H9 (cell line): ENCODE data around the gene CCL15. TPM values are rescaled to one million over a fixed set of nuclear protein-coding genes. Genes with fewer than 3 reads are reported as not detected.

Experiments
- DNase-seq: peaks from one replicate; pipeline ENCODE4 v3.0.0-alpha.2; 2017
- H2AFZ ChIP-seq: one replicate; pipeline ENCODE4 v1.6.1; 2013; ENCODE audit warnings: mild to moderate bottlenecking, low read length, control low read depth, moderate library complexity
- H2AK5ac ChIP-seq: 2 replicates; pipeline ENCODE4 v1.6.1; 2013; ENCODE audit warnings: low read length, control low read depth, mixed read lengths; ENCODE audit not compliant: insufficient read length
- H2BK120ac ChIP-seq: one replicate; pipeline ENCODE4 v1.6.1; 2013; ENCODE audit warnings: low read depth, mild to moderate bottlenecking, low read length, control low read depth, inconsistent platforms; ENCODE audit not compliant: poor library complexity, severe bottlenecking
- H2BK12ac ChIP-seq: 2 replicates; pipeline ENCODE4 v1.6.1; 2013; ENCODE audit warnings: low read length, control low read depth, mixed read lengths, low read depth; ENCODE audit not compliant: insufficient read length
- H2BK15ac ChIP-seq: 2 replicates; pipeline ENCODE4 v1.6.1; 2013; ENCODE audit warnings: low read depth, low read length, control low read depth
- H2BK20ac ChIP-seq: one replicate; pipeline ENCODE4 v1.6.1; 2013; ENCODE audit warnings: low read depth, mild to moderate bottlenecking, low read length, control low read depth, inconsistent platforms; ENCODE audit not compliant: poor library complexity, severe bottlenecking
- H2BK5ac ChIP-seq: 2 replicates; pipeline ENCODE4 v1.6.1; 2013; ENCODE audit warnings: low read length, control low read depth, mixed read lengths; ENCODE audit not compliant: insufficient read length
- H3K14ac ChIP-seq: 2 replicates; pipeline ENCODE4 v1.6.1; 2013; ENCODE audit warnings: low read length, control low read depth; ENCODE audit not compliant: insufficient read depth
- H3K18ac ChIP-seq: 2 replicates; pipeline ENCODE4 v1.6.1; 2013; ENCODE audit warnings: low read depth, mild to moderate bottlenecking, mixed read lengths, low read length, control low read depth; ENCODE audit not compliant: insufficient read length
- H3K23ac ChIP-seq: 2 replicates; pipeline ENCODE4 v1.6.1; 2013; ENCODE audit warnings: low read length, control low read depth, mixed read lengths, low read depth; ENCODE audit not compliant: insufficient read length
- H3K23me2 ChIP-seq: 2 replicates; pipeline ENCODE4 v1.6.1; 2013; ENCODE audit warnings: low read depth, mild to moderate bottlenecking, mixed read lengths, low read length, control low read depth; ENCODE audit not compliant: insufficient read length, poor library complexity, severe bottlenecking
- H3K27ac ChIP-seq: 2 replicates; pipeline ENCODE4 v1.5.1; 2013; ENCODE audit warnings: low read length, control low read depth, mixed read lengths, low read depth; ENCODE audit not compliant: insufficient read length
- H3K27me3 ChIP-seq: 2 replicates; pipeline ENCODE4 v1.6.1; 2013; ENCODE audit warnings: low read length, control low read depth, inconsistent platforms; ENCODE audit not compliant: insufficient read depth
- H3K4ac ChIP-seq: 2 replicates; pipeline ENCODE4 v1.6.1; 2013; ENCODE audit warnings: low read depth, mild to moderate bottlenecking, control low read depth, inconsistent platforms, low read length, moderate library complexity
- H3K4me1 ChIP-seq: 2 replicates; pipeline ENCODE4 v1.6.1; 2013; ENCODE audit warnings: low read length, control low read depth, inconsistent platforms; ENCODE audit not compliant: insufficient read depth
- H3K4me2 ChIP-seq: 2 replicates; pipeline ENCODE4 v1.6.1; 2013; ENCODE audit warnings: low read length, control low read depth, mixed read lengths; ENCODE audit not compliant: insufficient read length, insufficient read depth
- H3K56ac ChIP-seq: 2 replicates; pipeline ENCODE4 v1.6.1; 2013; ENCODE audit warnings: low read depth, mild to moderate bottlenecking, mixed read lengths, low read length, control low read depth; ENCODE audit not compliant: insufficient read length
- H3K79me1 ChIP-seq: 2 replicates; pipeline ENCODE4 v1.6.1; 2013; ENCODE audit warnings: low read depth, mild to moderate bottlenecking, moderate library complexity, low read length, control low read depth, inconsistent platforms; ENCODE audit not compliant: insufficient read depth, poor library complexity, severe bottlenecking
- H3K79me2 ChIP-seq: 2 replicates; pipeline ENCODE4 v1.6.1; 2013; ENCODE audit warnings: low read length, control low read depth, inconsistent platforms; ENCODE audit not compliant: insufficient read depth
- H3K9ac ChIP-seq: 2 replicates; pipeline ENCODE4 v1.6.1; 2013; ENCODE audit warnings: low read length, control low read depth, mixed read lengths; ENCODE audit not compliant: insufficient read length; ENCODE audit errors: extremely low read depth
- H3K9me3 ChIP-seq: one replicate; pipeline ENCODE4 v1.6.1; 2013; ENCODE audit warnings: low read depth, low read length, inconsistent platforms; ENCODE audit not compliant: control insufficient read depth
- H3T11ph ChIP-seq: one replicate; pipeline ENCODE4 v1.6.1; 2013; ENCODE audit warnings: mild to moderate bottlenecking, low read length, control low read depth, inconsistent platforms
- H4K20me1 ChIP-seq: one replicate; pipeline ENCODE4 v1.6.1; 2013; ENCODE audit not compliant: control insufficient read depth, insufficient read length, insufficient read depth
- H4K5ac ChIP-seq: 2 replicates; pipeline ENCODE4 v1.6.1; 2013; ENCODE audit warnings: low read depth, mild to moderate bottlenecking, mixed read lengths, low read length, control low read depth; ENCODE audit not compliant: insufficient read length
- H4K8ac ChIP-seq: replicated peaks from 2 replicates; pipeline ENCODE4 v1.6.1; 2013; ENCODE audit warnings: low read length, control low read depth, mixed read lengths, low read depth; ENCODE audit not compliant: insufficient read length
- H4K91ac ChIP-seq: 2 replicates; pipeline ENCODE4 v1.6.1; 2013; ENCODE audit warnings: low read depth, mild to moderate bottlenecking, moderate library complexity, mixed read lengths, low read length, control low read depth; ENCODE audit not compliant: insufficient read length
- H3K27ac Mint-ChIP-seq, 3 experiments: 2 replicates in 2 of 3; 3 replicates in 1 of 3; pipeline ENCODE4 v1.8.0; 2020 to 2021; ENCODE audit warnings: mixed read lengths in 3 of 3, mild to moderate bottlenecking in 1 of 3, moderate library complexity in 1 of 3
- H3K27me3 Mint-ChIP-seq: 2 replicates; pipeline ENCODE4 v1.8.0; 2021; ENCODE audit warnings: low read depth, mild to moderate bottlenecking, moderate library complexity, mixed read lengths
- H3K36me3 Mint-ChIP-seq, 3 experiments: 2 replicates in 2 of 3; 3 replicates in 1 of 3; pipeline ENCODE4 v1.8.0; 2020 to 2021; ENCODE audit warnings: low read depth in 3 of 3, mixed read lengths in 3 of 3; ENCODE audit not compliant: insufficient read depth in 1 of 3
- H3K4me1 Mint-ChIP-seq, 2 experiments: 2 replicates each; pipeline ENCODE4 v1.8.0; 2020; ENCODE audit warnings: mixed read lengths in 2 of 2
- H3K4me3 Mint-ChIP-seq, 2 experiments: 2 replicates in 1 of 2; 3 replicates in 1 of 2; pipeline ENCODE4 v1.8.0; 2020 to 2021; ENCODE audit warnings: mild to moderate bottlenecking in 2 of 2, mixed read lengths in 2 of 2, moderate library complexity in 1 of 2
- H3K9me3 Mint-ChIP-seq, 2 experiments: 2 replicates in 1 of 2; 3 replicates in 1 of 2; pipeline ENCODE4 v1.8.0; 2020; ENCODE audit warnings: mild to moderate bottlenecking in 2 of 2, mixed read lengths in 2 of 2, moderate library complexity in 1 of 2
- CTCF ChIP-seq: fragments of 200-600 bp; sonication (generic); conservative IDR thresholded peaks from 3 replicates; pipeline ENCODE4 v1.8.0; 2021; ENCODE audit warnings: antibody characterized with exemption, mild to moderate bottlenecking
- WGBS: extraction: QIAGEN DNeasy Blood & Tissue Kit; methylation state at CpG from one replicate; pipeline ENCODE4 v1.1.7; 2013; ENCODE audit warnings: missing lambda C conversion rate, low lambda C conversion rate, mixed read lengths; ENCODE audit not compliant: insufficient read length; ENCODE audit errors: extremely low coverage; 5-methylcytosine and 5-hydroxymethylcytosine counted together
- total RNA-seq: library from RNA; stranded (reverse); gene quantifications from 2 replicates; pipeline ENCODE4 v1.2.1, GENCODE V29; 2021

The CCL15 gene
- total RNA-seq, 1 experiment from 2014 or later: not detected

DNA sequence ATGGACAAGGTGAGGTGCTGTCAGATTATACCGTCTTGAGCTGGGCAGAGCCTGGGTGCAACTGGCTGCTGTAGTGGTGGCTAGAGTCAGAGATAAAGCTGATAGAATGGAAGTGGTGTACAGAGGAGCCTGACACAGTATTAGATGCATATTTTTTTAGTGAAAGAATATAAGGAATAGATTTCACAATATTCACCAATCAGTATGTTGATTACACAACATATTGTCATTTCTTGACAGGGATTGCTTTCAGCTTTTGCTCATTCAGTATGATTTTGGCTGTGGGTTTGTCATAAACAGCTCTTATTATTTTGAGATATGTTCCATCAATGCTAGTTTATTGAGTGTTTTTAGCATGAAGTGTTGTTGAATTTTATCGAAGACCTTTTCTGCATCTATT is 18.1 kb upstream of the CCL15 start:
- no peak overlapping the region for H4K5ac ChIP-seq
- no peak overlapping the region for H3K9ac ChIP-seq
- no peaks in the 10 kb centered on the region for H3K4me1 Mint-ChIP-seq
- H3K23ac ChIP-seq: no peak overlapping the region
- TF ChIP-seq CTCF: no peak
- WGBS: no CpG with 5 or more reads among the region's 2 CpGs
- no peaks in the 10 kb centered on the region for H3K79me2 ChIP-seq
- peaks cover 9 to 12% of the 10 kb centered on the region in 2 experiments; a peak in 4 of 5 replicates for H3K9me3 Mint-ChIP-seq
- no peak overlapping the region for H3K4ac ChIP-seq
- no peaks in the 10 kb centered on the region for H3K4me1 ChIP-seq
- peaks cover 36% of the 10 kb centered on the region for H3K27me3 Mint-ChIP-seq
- 0 out of 7 replicates have a peak, but pooled peaks cover 0 to 5% (median 0%) of the 10 kb centered on the region in 3 experiments for H3K36me3 Mint-ChIP-seq
- no peaks in the 10 kb centered on the region for H4K20me1 ChIP-seq
- no peaks in the 10 kb centered on the region for H3K9me3 ChIP-seq
- no peak overlapping the region for H3K56ac ChIP-seq
- no peaks in the 10 kb centered on the region for H3K79me1 ChIP-seq
- H3K14ac ChIP-seq: no peak overlapping the region
- H2AFZ ChIP-seq: no peak overlapping the region
- no peak overlapping the region for H3K27ac ChIP-seq
- no peak overlapping the region for H3K27ac Mint-ChIP-seq
- H3K23me2 ChIP-seq: no peaks in the 10 kb centered on the region
- H3T11ph ChIP-seq: no peak overlapping the region
- no peak overlapping the region for H4K91ac ChIP-seq
- H2BK15ac ChIP-seq: no peak overlapping the region
- H2BK12ac ChIP-seq: no peak overlapping the region
- no peak overlapping the region for H3K4me2 ChIP-seq
- H4K8ac ChIP-seq: no peak overlapping the region
- no peak overlapping the region for H2BK20ac ChIP-seq
- H3K4me3 Mint-ChIP-seq: no peak overlapping the region
- H2BK120ac ChIP-seq: no peak overlapping the region
- DNase-seq: no peak
- no peak overlapping the region for H2BK5ac ChIP-seq
- H2AK5ac ChIP-seq: no peak overlapping the region
- H3K27me3 ChIP-seq: no peaks in the 10 kb centered on the region
- no peak overlapping the region for H3K18ac ChIP-seq
